GM12864 (cell line): ENCODE data around the gene CREG1.

Experiments
- DNase-seq: peaks from one replicate; pipeline ENCODE4 v3.0.0-alpha.2; 2011; ENCODE audit warnings: low read depth
- H3K4me3 ChIP-seq: 2 replicates; pipeline ENCODE4 v1.5.1; 2011; ENCODE audit warnings: mild to moderate bottlenecking, low read depth, low read length, control low read depth
- CTCF ChIP-seq: IDR thresholded peaks from 2 replicates; pipeline ENCODE4 v1.5.1; 2011; ENCODE audit warnings: low read depth, mild to moderate bottlenecking, moderate library complexity, low read length, control low read depth, inconsistent platforms; ENCODE audit errors: missing control alignments

Gene CREG1

GRCh38 chr1:167507719-167508118, 45.8 kb downstream of the CREG1 start:
- no peak for TF ChIP-seq CTCF
- no peak overlapping the region for H3K4me3 ChIP-seq
- no peak for DNase-seq

- H3K4me3 ChIP-seq = no peak overlapping the region
- no peak for DNase-seq
- TF ChIP-seq CTCF = no peak
These were observed 49.1 kb downstream of the CREG1 start for GRCh38 chr1:167504467-167504827.

- TF ChIP-seq CTCF = no peak
- no peak overlapping the region for H3K4me3 ChIP-seq
- DNase-seq = no peak
These were observed 49.7 kb downstream of the CREG1 start for GRCh38 chr1:167503626-167504466.

GRCh38 chr1:167502719-167503462, 50.7 kb downstream of the CREG1 start:
- no peak for TF ChIP-seq CTCF
- H3K4me3 ChIP-seq = no peak overlapping the region
- no peak for DNase-seq

- DNase-seq = no peak
- no peak for TF ChIP-seq CTCF
- H3K4me3 ChIP-seq = no peak overlapping the region
These were observed 51.4 kb downstream of the CREG1 start for GRCh38 chr1:167502192-167502551.

GRCh38 chr1:167501515-167502191, 51.9 kb downstream of the CREG1 start:
- TF ChIP-seq CTCF = no peak

More at GRCh38 chr1:167501515-167502191, 51.9 kb downstream of the CREG1 start:
- no peak overlapping the region for H3K4me3 ChIP-seq
- no peak for DNase-seq
